HUES6 (cell line): ENCODE data around the gene EPHA3.

ENCODE experiments used
- H3K27ac ChIP-seq: 2 replicates; pipeline ENCODE4 v1.7.0; 2013; ENCODE audit warnings: low read depth, mild to moderate bottlenecking, low read length, inconsistent platforms
- H3K27me3 ChIP-seq: 2 replicates; pipeline ENCODE4 v1.6.1; 2013; ENCODE audit warnings: low read length; ENCODE audit not compliant: control insufficient read depth, insufficient read depth
- H3K36me3 ChIP-seq: 2 replicates; pipeline ENCODE4 v1.6.1; 2013; ENCODE audit warnings: low read length; ENCODE audit not compliant: control insufficient read depth, insufficient read depth
- H3K4me1 ChIP-seq: 2 replicates; pipeline ENCODE4 v1.6.1; 2013; ENCODE audit warnings: low read length; ENCODE audit not compliant: control insufficient read depth, insufficient read depth
- H3K4me3 ChIP-seq: 2 replicates; pipeline ENCODE4 v1.5.1; 2013; ENCODE audit warnings: low read depth, low read length
- H3K9ac ChIP-seq: one replicate; pipeline ENCODE4 v1.6.1; 2013; ENCODE audit warnings: mild to moderate bottlenecking, low read length
- H3K9me3 ChIP-seq: 2 replicates; pipeline ENCODE4 v1.6.1; 2013; ENCODE audit warnings: low read depth, low read length; ENCODE audit not compliant: control insufficient read depth, insufficient read depth

The EPHA3 gene

GRCh38 chr3:89504432-89504831 is 397.0 kb downstream of the EPHA3 start:
- Histone ChIP-seq H3K36me3 (no peaks in the 10 kb centered on the region), H3K4me1 (no peaks in the 10 kb centered on the region), H3K27me3 (no peaks in the 10 kb centered on the region), H3K27ac (no peak overlapping the region), H3K9me3 (no peaks in the 10 kb centered on the region), H3K4me3 (no peak overlapping the region), H3K9ac (no peak overlapping the region)

- H3K36me3 ChIP-seq = no peaks in the 10 kb centered on the region
- no peaks in the 10 kb centered on the region for H3K4me1 ChIP-seq
- no peak overlapping the region for H3K4me3 ChIP-seq
- no peak overlapping the region for H3K27ac ChIP-seq
- no peaks in the 10 kb centered on the region for H3K9me3 ChIP-seq
- no peak overlapping the region for H3K9ac ChIP-seq
- H3K27me3 ChIP-seq = no peaks in the 10 kb centered on the region
These were observed 399.2 kb downstream of the EPHA3 start for GRCh38 chr3:89506462-89507103.

- Histone ChIP-seq H3K9me3 (no peaks in the 10 kb centered on the region), H3K4me1 (no peaks in the 10 kb centered on the region; the same call in 1 of the 2 replicates), H3K27me3 (no peaks in the 10 kb centered on the region), H3K4me3 (no peak overlapping the region), H3K36me3 (no peaks in the 10 kb centered on the region), H3K9ac (no peak overlapping the region), H3K27ac (no peak overlapping the region)
These were observed 413.9 kb downstream of the EPHA3 start for GRCh38 chr3:89521328-89521727.

- Histone ChIP-seq H3K9ac (no peak overlapping the region), H3K36me3 (no peaks in the 10 kb centered on the region), H3K27me3 (no peaks in the 10 kb centered on the region), H3K4me1 (peaks cover 3% of the 10 kb centered on the region; the same call in 1 of the 2 replicates), H3K4me3 (no peak overlapping the region), H3K27ac (no peak overlapping the region), H3K9me3 (no peaks in the 10 kb centered on the region)
These were observed 414.7 kb downstream of the EPHA3 start for GRCh38 chr3:89522155-89522554.

- H3K9ac ChIP-seq = no peak overlapping the region
- no peaks in the 10 kb centered on the region for H3K9me3 ChIP-seq
- H3K4me3 ChIP-seq = no peak overlapping the region
- H3K4me1 ChIP-seq = peaks cover 3% of the 10 kb centered on the region; the same call in 1 of the 2 replicates
- no peaks in the 10 kb centered on the region for H3K36me3 ChIP-seq
- H3K27me3 ChIP-seq = no peaks in the 10 kb centered on the region
- H3K27ac ChIP-seq = no peak overlapping the region
These were observed 418.2 kb downstream of the EPHA3 start for GRCh38 chr3:89525609-89526008.

GRCh38 chr3:89527736-89528305 is 420.4 kb downstream of the EPHA3 start:
- H3K9me3 ChIP-seq = no peaks in the 10 kb centered on the region
- H3K27me3 ChIP-seq = no peaks in the 10 kb centered on the region
- H3K4me3 ChIP-seq = no peak overlapping the region
- no peak overlapping the region for H3K27ac ChIP-seq
- H3K4me1 ChIP-seq = peaks cover 3% of the 10 kb centered on the region; the same call in 1 of the 2 replicates
- H3K9ac ChIP-seq = no peak overlapping the region
- H3K36me3 ChIP-seq = no peaks in the 10 kb centered on the region
